Subcutaneous abdominal adipose tissue (tissue), 5 donors: ENCODE data around the gene SLC35E1.
"Not testable (repeated sequence)": the region's sequence is repeated elsewhere in the genome, so short reads cannot be mapped to it uniquely, and the experiment has no call there.

Source experiments
- H3K27ac ChIP-seq: one replicate; pipeline ENCODE4 v1.7.0; 2013; ENCODE audit warnings: low read depth, mild to moderate bottlenecking, inconsistent platforms, low read length, moderate library complexity
- H3K27me3 ChIP-seq, 5 donors: one replicate each; pipeline ENCODE4 v1.7.0; 2013; ENCODE audit warnings: low read length in 5 of 5, inconsistent platforms in 1 of 5; ENCODE audit not compliant: control insufficient read depth in 5 of 5, insufficient read depth in 4 of 5
- H3K36me3 ChIP-seq, 5 donors: one replicate each; pipeline ENCODE4 v1.7.0; 2013; ENCODE audit warnings: low read length in 5 of 5; ENCODE audit not compliant: control insufficient read depth in 5 of 5, insufficient read depth in 5 of 5
- H3K4me1 ChIP-seq, 5 donors: one replicate each; pipeline ENCODE4 v1.7.0; 2013; ENCODE audit warnings: low read length in 5 of 5, mild to moderate bottlenecking in 3 of 5, moderate library complexity in 1 of 5; ENCODE audit not compliant: control insufficient read depth in 5 of 5, insufficient read depth in 5 of 5
- H3K4me3 ChIP-seq, 5 donors: one replicate each; pipeline ENCODE4 v1.7.0; 2013; ENCODE audit warnings: low read length in 5 of 5, low read depth in 1 of 5
- H3K9ac ChIP-seq, 5 donors: one replicate each; pipeline ENCODE4 v1.7.0; 2013; ENCODE audit warnings: low read length in 5 of 5, mild to moderate bottlenecking in 4 of 5, moderate library complexity in 3 of 5
- H3K9me3 ChIP-seq, 5 donors: one replicate each; pipeline ENCODE4 v1.7.0; 2013; ENCODE audit warnings: low read length in 5 of 5; ENCODE audit not compliant: control insufficient read depth in 5 of 5
- donor health status: healthy.
- donor health status: healthy.
- donor health status: healthy.
- donor health status: healthy.
- donor health status: healthy.

SLC35E1 gene

GRCh38 chr19:16559780-16560276 is 12.4 kb downstream of the SLC35E1 start:
- no peak overlapping the region for H3K9ac ChIP-seq
- no peaks in the 10 kb centered on the region for H3K9me3 ChIP-seq
- H3K27ac ChIP-seq = no peak overlapping the region
- H3K4me1 ChIP-seq = peaks cover 0 to 5% (median 0%) of the 10 kb centered on the region in 5 donors
- no peak overlapping the region for H3K4me3 ChIP-seq
- peaks cover 3 to 68% (median 58%) of the 10 kb centered on the region in 5 donors for H3K36me3 ChIP-seq
- H3K27me3 ChIP-seq = no peaks in the 10 kb centered on the region

- no peaks in the 10 kb centered on the region for H3K27me3 ChIP-seq
- peaks cover 3 to 66% (median 56%) of the 10 kb centered on the region in 5 donors for H3K36me3 ChIP-seq
- no peaks in the 10 kb centered on the region for H3K4me1 ChIP-seq
- H3K9ac ChIP-seq = no peak overlapping the region
- no peak overlapping the region for H3K27ac ChIP-seq
- H3K9me3 ChIP-seq = no peaks in the 10 kb centered on the region
- no peak overlapping the region for H3K4me3 ChIP-seq
Observed at GRCh38 chr19:16554776-16555175, 17.4 kb downstream of the SLC35E1 start.

- not testable (repeated sequence) for H3K27ac ChIP-seq, H3K4me1 ChIP-seq, H3K9me3 ChIP-seq, H3K4me3 ChIP-seq, H3K27me3 ChIP-seq, H3K9ac ChIP-seq
- peaks cover 3 to 58% (median 49%) of the 10 kb centered on the region in 5 donors for H3K36me3 ChIP-seq
Observed at GRCh38 chr19:16551902-16552301, 20.3 kb downstream of the SLC35E1 start.

GRCh38 chr19:16548956-16549355 is 23.3 kb downstream of the SLC35E1 start:
- no peaks in the 10 kb centered on the region for H3K4me1 ChIP-seq
- H3K4me3 ChIP-seq = no peak overlapping the region
- peaks cover 3 to 31% (median 24%) of the 10 kb centered on the region in 5 donors for H3K36me3 ChIP-seq

GRCh38 chr19:16544473-16545231 is 27.6 kb downstream of the SLC35E1 start:
- no peaks in the 10 kb centered on the region for H3K9me3 ChIP-seq
- H3K4me3 ChIP-seq = no peak overlapping the region
- H3K27me3 ChIP-seq = no peaks in the 10 kb centered on the region
- H3K27ac ChIP-seq = no peak overlapping the region
- H3K4me1 ChIP-seq = peaks cover 5 to 33% (median 27%) of the 10 kb centered on the region in 5 donors
- no peak overlapping the region for H3K9ac ChIP-seq
- H3K36me3 ChIP-seq = peaks cover 0 to 4% (median 2%) of the 10 kb centered on the region in 5 donors

More at GRCh38 chr19:16548956-16549355, 23.3 kb downstream of the SLC35E1 start:
- H3K9me3 ChIP-seq = no peaks in the 10 kb centered on the region
- no peak overlapping the region for H3K27ac ChIP-seq
- no peak overlapping the region for H3K9ac ChIP-seq
- H3K27me3 ChIP-seq = no peaks in the 10 kb centered on the region

GRCh38 chr19:16543734-16544133 is 28.5 kb downstream of the SLC35E1 start:
- H3K4me1 ChIP-seq = peaks cover 5 to 36% (median 31%) of the 10 kb centered on the region in 5 donors
- H3K27ac ChIP-seq, H3K9me3 ChIP-seq, H3K4me3 ChIP-seq, H3K9ac ChIP-seq, H3K27me3 ChIP-seq, H3K36me3 ChIP-seq: not testable (repeated sequence)

- H3K4me3 ChIP-seq = peak overlapping the region; percentile 87 to 96 (median 92)
- no peaks in the 10 kb centered on the region for H3K9me3 ChIP-seq
- H3K9ac ChIP-seq = peak overlapping the region; percentile 63 to 97 (median 90)
- peaks cover 5 to 36% (median 32%) of the 10 kb centered on the region in 5 donors for H3K4me1 ChIP-seq
- H3K36me3 ChIP-seq = peaks cover 0 to 16% (median 6%) of the 10 kb centered on the region in 5 donors
- H3K27ac ChIP-seq = peak overlapping the region; percentile 81
- H3K27me3 ChIP-seq = no peaks in the 10 kb centered on the region
Observed at GRCh38 chr19:16542910-16543472, 29.2 kb downstream of the SLC35E1 start.

- Histone ChIP-seq H3K9ac (peak within 1 kb of the TSS; percentile 84 to 97 (median 90)), H3K27me3 (no peaks in the 10 kb centered on the region), H3K27ac (peak within 1 kb of the TSS; percentile 81), H3K9me3 (no peaks in the 10 kb centered on the region), H3K36me3 (peaks cover 0 to 23% (median 13%) of the 10 kb centered on the region in 5 donors), H3K4me1 (peaks cover 5 to 36% (median 34%) of the 10 kb centered on the region in 5 donors), H3K4me3 (peak within 1 kb of the TSS; percentile 87 to 96 (median 92))
Observed at GRCh38 chr19:16542045-16542909, 29.9 kb downstream of the SLC35E1 start, which contains the start of gene CHERP. CHERP (minus strand) TSS chr19:16542437; CDS start chr19:16542378, 59 bp downstream.

- H3K9ac ChIP-seq = peak overlapping the region; percentile 84 to 97 (median 90)
- H3K4me3 ChIP-seq = peak overlapping the region; percentile 87 to 96 (median 88)
- peaks cover 5 to 36% (median 34%) of the 10 kb centered on the region in 5 donors for H3K4me1 ChIP-seq
- H3K27ac ChIP-seq = peak overlapping the region; percentile 81
- peaks cover 0 to 29% (median 19%) of the 10 kb centered on the region in 5 donors for H3K36me3 ChIP-seq
- H3K27me3 ChIP-seq = no peaks in the 10 kb centered on the region
- H3K9me3 ChIP-seq = no peaks in the 10 kb centered on the region
Observed at GRCh38 chr19:16541526-16542044, 30.6 kb downstream of the SLC35E1 start.
